A673 (cell line): ENCODE measurements around the gene SYNGR2.

Source experiments
- EZH2 ChIP-seq: fragments of 200-600 bp; sonication (generic); IDR thresholded peaks from 2 replicates; pipeline ENCODE4 v1.6.1; 2017; ENCODE audit warnings: borderline replicate concordance, low read depth, mild to moderate bottlenecking, mixed read lengths, antibody characterized with exemption, low read length; ENCODE audit not compliant: poor library complexity, severe bottlenecking
- TF ChIP-seq, protein P1 (sequence below): fragments of 300-800, 200-600 bp; sonication (generic); conservative IDR thresholded peaks from 2 replicates; pipeline ENCODE4 v1.5.1; 2017; ENCODE audit warnings: low read depth, mild to moderate bottlenecking, antibody characterized with exemption, low read length, moderate library complexity, mixed read lengths

GRCh38 chr17:78211032-78211431, 42.7 kb downstream of the SYNGR2 start:
- TF ChIP-seq, protein P1, sequence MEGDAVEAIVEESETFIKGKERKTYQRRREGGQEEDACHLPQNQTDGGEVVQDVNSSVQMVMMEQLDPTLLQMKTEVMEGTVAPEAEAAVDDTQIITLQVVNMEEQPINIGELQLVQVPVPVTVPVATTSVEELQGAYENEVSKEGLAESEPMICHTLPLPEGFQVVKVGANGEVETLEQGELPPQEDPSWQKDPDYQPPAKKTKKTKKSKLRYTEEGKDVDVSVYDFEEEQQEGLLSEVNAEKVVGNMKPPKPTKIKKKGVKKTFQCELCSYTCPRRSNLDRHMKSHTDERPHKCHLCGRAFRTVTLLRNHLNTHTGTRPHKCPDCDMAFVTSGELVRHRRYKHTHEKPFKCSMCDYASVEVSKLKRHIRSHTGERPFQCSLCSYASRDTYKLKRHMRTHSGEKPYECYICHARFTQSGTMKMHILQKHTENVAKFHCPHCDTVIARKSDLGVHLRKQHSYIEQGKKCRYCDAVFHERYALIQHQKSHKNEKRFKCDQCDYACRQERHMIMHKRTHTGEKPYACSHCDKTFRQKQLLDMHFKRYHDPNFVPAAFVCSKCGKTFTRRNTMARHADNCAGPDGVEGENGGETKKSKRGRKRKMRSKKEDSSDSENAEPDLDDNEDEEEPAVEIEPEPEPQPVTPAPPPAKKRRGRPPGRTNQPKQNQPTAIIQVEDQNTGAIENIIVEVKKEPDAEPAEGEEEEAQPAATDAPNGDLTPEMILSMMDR, result no peak
- no peak for TF ChIP-seq EZH2
